ENCODE measurements around the gene GFI1.
A peak's percentile ranks its signal among the peaks of the same experiment; 100 is the strongest.

GFI1 gene

DNA sequence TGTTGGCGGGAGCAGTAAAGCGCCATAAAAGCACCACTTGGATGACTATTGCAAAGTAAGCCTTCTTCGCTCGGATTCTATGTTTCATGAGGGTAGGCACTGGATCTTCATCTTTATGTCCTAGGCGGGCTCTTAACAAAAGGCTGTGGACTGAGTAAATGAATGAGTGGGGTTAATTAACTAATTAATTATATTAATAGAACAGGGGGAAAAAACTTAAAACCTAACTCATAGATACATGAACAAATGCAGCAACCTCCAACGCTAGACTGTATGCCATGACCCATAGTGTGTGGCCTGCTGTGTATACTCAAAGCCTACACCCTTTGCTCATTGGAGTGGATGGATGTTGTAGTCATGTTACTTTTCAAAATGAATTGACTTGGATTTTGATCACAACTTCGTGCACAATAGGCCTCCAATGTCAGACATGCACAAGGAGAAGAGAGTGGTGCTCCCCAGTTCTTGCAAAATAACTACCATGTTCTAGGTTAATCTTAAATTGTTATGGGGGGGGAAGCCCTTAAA lies 417 bp upstream of the GFI1 start:
- no peak for FAIRE-seq
- DNase-seq (ENCODE audit: insufficient read length, low spot score) = no peak
- TF ChIP-seq, protein P1, sequence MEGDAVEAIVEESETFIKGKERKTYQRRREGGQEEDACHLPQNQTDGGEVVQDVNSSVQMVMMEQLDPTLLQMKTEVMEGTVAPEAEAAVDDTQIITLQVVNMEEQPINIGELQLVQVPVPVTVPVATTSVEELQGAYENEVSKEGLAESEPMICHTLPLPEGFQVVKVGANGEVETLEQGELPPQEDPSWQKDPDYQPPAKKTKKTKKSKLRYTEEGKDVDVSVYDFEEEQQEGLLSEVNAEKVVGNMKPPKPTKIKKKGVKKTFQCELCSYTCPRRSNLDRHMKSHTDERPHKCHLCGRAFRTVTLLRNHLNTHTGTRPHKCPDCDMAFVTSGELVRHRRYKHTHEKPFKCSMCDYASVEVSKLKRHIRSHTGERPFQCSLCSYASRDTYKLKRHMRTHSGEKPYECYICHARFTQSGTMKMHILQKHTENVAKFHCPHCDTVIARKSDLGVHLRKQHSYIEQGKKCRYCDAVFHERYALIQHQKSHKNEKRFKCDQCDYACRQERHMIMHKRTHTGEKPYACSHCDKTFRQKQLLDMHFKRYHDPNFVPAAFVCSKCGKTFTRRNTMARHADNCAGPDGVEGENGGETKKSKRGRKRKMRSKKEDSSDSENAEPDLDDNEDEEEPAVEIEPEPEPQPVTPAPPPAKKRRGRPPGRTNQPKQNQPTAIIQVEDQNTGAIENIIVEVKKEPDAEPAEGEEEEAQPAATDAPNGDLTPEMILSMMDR (IDR thresholded peaks at IDR 0.05; ENCODE audit: insufficient read depth, missing control alignments) = no peak

DNA sequence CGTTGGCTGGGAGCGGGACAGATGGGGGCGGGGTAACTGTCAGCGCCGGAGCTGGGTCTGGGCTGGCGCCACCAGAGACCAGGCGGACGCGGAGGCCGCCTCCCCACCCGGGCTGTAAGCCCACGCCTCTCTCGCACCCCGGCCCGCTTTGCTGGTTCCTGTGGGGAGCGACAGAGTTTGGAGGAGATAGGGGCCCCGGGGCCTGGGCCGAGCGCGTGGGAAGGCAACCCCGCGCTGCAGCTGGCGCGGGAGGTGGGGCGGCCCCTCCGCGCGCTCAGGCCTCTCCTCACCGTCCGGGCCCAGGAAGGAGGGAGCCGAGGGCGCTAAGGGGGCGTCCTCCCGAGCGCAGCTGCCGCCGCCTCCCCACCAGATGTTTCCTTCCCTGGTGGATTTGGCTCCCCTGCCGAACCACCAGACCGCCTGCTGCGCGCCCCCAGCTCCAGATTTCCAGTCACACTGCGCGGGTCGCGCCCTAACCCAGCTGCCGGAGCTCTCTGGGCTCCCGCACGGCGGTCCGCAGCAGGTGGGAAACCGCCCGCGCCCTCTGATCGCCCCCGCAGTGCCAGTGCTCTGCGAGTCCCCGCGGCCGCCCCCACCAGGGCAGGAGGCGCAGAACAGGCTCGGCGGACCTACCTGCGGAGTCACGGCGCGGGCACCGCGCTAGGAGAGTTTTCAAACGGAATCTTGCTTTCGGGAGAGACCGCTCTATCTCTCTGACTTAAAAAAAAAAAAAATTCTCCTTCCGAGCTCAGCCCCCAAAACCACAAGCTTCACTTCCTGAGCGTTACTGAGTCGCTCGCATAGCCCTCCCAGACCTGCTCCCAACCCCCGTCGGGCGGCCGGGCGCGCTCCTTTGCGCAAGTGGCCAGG lies 1.1 kb downstream of the GFI1 start:
- DNase-seq (ENCODE audit: insufficient read length, low spot score) = no peak
- no peak for FAIRE-seq
- TF ChIP-seq, protein P1 (IDR thresholded peaks at IDR 0.05; ENCODE audit: insufficient read depth, missing control alignments) = peak; percentile 4

DNA sequence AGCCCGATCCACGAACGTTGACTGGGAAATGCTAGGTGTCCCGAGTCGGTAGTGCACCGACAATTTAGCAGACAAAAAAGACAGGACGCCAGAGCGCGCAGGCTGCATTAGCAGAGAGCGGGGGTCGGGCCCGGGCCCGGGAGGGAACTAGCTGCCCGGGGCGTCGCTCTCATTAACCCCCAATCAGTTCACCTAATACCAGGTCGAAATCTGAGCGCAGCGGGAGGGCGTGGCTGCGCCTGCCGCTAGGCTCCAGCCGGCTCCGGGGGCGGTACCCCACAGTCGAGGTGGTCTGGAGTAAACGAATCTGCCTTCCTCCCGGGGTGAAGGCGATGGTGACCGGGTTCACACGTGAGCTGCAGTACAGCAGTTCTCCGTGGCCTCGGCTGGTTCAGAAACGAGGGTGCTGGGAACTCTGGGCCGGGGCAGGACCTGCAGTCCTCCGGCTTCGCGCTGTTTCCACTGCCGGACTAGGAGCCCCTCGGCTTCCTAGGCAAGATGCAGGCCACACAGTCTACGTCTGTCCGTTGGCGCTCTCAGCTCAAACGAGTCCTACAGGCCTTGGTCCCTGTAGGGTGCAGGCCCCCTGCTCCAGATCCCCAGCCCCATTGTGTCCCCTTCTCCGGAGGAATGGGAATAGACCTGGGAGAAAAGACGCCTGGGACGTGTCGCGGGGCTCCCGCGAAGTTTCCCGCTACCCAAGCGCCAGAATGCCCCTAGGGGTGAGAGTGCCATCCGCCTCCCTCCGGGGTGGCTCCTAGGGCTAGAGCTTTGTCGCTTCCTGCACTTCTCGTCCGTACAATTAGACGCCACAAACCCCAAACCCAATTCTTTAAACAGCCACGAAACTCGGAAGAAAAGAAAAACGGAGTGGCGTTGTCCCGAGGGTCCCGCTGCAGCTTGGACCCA lies 2.0 kb downstream of the GFI1 start:
- no peak for FAIRE-seq
- DNase-seq (ENCODE audit: insufficient read length, low spot score) = no peak
- TF ChIP-seq, protein P1 (IDR thresholded peaks at IDR 0.05; ENCODE audit: insufficient read depth, missing control alignments) = no peak

DNA sequence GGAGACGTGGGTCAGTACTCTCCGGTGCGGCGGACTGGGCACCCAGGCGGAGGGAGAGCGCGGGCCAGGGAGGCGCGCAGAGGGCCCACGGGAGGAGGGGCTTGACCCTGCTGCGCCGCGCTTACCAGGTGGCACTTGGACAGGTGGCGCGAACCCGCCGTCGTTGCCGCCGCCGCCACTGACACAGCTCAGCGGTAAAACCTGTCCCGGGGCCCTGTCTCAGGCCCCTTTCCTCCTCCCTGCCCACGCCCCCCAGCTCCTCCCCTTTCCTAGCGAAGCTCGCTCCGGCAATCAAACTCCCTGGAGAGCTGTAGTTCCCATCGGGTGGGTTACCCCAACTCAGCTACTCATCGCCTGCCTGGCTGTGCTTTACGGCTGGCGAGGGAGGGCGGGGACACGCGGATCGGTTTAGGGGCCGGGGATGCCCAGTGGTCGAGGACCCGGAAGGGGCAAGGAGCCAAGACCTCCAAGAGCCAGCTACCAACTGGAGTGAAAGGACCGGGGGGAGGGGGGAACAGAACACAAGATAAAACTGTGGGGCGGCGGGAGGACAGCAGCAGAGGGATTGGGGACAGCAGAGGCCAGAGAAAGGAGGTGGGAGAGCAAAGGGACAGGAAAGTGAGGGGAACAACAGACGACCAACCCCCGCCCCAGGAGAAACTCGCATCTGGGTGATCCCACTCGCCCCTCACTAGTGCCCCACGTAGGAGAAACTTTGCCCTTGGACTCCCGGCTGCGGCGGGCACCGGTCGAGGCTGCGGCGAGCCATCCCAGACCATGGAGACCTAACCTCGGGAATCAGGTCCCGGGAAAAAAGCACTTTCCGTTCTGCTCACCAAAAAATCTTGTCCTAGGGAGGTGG lies 2.9 kb downstream of the GFI1 start:
- FAIRE-seq (no peak), DNase-seq (ENCODE audit: insufficient read length, low spot score) (no peak)
- TF ChIP-seq, protein P1 (IDR thresholded peaks at IDR 0.05; ENCODE audit: insufficient read depth, missing control alignments) = no peak

DNA sequence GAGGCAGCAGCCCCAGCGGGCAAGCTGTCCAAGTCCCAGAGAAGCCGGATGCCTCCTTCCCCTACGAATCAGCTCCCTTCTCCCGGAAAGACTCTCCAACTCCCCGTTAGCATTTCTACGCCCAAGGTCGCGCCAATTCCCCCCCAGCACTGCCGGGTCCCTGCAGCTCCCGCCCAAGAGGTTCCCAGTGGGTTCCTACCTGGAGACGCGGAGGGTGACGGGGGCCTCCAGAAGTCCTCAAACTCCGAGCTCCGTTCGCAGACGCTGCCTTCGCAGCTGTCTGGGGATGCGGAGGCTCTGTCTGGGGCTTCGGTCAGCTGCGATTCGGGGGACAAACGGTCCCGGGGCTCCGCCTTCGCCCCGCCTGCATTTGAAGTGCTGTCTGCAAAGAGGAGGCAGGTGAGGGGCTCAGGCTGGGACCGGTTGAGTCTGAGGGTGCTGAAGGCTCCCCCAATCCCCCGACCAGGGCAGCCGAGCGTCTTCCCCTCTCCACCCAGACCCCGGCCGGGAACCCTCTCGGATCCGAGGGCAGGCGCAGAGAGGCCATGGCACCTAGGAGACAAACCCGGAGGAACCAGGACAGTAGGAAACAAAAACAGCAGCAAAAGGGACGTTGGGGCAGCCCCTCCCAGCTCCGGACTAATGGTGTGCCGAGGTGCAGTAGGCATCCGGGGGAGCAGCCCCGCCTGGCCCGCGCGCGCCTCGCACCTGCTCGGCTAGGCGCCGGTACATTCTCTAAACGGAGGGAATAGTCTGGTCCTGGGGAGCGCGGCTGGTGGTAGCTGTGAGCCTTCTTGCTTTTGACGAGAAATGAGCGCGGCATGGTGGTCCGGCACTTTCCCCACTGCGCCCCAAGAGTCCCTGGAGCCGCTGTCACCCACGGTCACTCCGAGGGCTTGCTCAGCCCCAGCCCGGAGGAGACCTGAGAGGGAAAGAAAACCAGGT lies 3.8 kb downstream of the GFI1 start:
- TF ChIP-seq, protein P1 (IDR thresholded peaks at IDR 0.05; ENCODE audit: insufficient read depth, missing control alignments) = no peak
- no peak for DNase-seq (ENCODE audit: insufficient read length, low spot score)
- FAIRE-seq = no peak

All from D721Med (cell line).